Activated naive CD8-positive, alpha-beta T cell treated with anti-CD3 and anti-CD28 coated beads for 36 hours (primary cell): ENCODE measurements around the gene ECM1. TPM values are rescaled to one million over a fixed set of nuclear protein-coding genes. Genes with fewer than 3 reads are reported as not detected.

Experiments
- DNase-seq: peaks from one replicate; pipeline ENCODE4 v3.0.0; 2021
- H3K27ac Mint-ChIP-seq: one replicate; pipeline ENCODE4 v1.8.0; 2022; ENCODE audit warnings: mild to moderate bottlenecking, moderate library complexity, mixed read lengths
- H3K27me3 Mint-ChIP-seq: one replicate; pipeline ENCODE4 v1.8.0; 2022; ENCODE audit warnings: mild to moderate bottlenecking, mixed read lengths
- H3K36me3 Mint-ChIP-seq: one replicate; pipeline ENCODE4 v1.8.0; 2021; ENCODE audit warnings: mild to moderate bottlenecking, mixed read lengths
- H3K4me1 Mint-ChIP-seq: one replicate; pipeline ENCODE4 v1.8.0; 2021; ENCODE audit warnings: mixed read lengths
- H3K4me3 Mint-ChIP-seq: one replicate; pipeline ENCODE4 v1.8.0; 2022; ENCODE audit warnings: mild to moderate bottlenecking, moderate library complexity, mixed read lengths
- H3K9me3 Mint-ChIP-seq: one replicate; pipeline ENCODE4 v1.8.0; 2022; ENCODE audit warnings: mixed read lengths
- total RNA-seq, 2 experiments: library from RNA; stranded (reverse); gene quantifications; one replicate each; pipeline ENCODE4 v1.2.3, GENCODE V29; 2021

The ECM1 gene
- total RNA-seq, 2 experiments from 2014 or later = 0.88 to 0.99 TPM

GRCh38 chr1:150548324-150548631 lies 40.4 kb downstream of the ECM1 start:
- DNase-seq = no peak
- no peaks in the 10 kb centered on the region for H3K9me3 Mint-ChIP-seq
- H3K4me3 Mint-ChIP-seq = peak overlapping the region; percentile 72
- peaks cover 65% of the 10 kb centered on the region for H3K27me3 Mint-ChIP-seq
- H3K4me1 Mint-ChIP-seq = peaks cover 18% of the 10 kb centered on the region
- H3K36me3 Mint-ChIP-seq = no peaks in the 10 kb centered on the region
- H3K27ac Mint-ChIP-seq = no peak overlapping the region

GRCh38 chr1:150548632-150549495 lies 41.0 kb downstream of the ECM1 start, which contains the start of gene ADAMTSL4:
ADAMTSL4 (plus strand) TSS chr1:150549408; CDS start chr1:150552289, 2,881 bp downstream.
- Mint-ChIP-seq H3K27ac (no peak within 1 kb of the TSS), H3K4me3 (peak within 1 kb of the TSS; percentile 73), H3K36me3 (no peaks in the 10 kb centered on the region), H3K4me1 (peaks cover 18% of the 10 kb centered on the region), H3K9me3 (no peaks in the 10 kb centered on the region), H3K27me3 (peaks cover 60% of the 10 kb centered on the region)
- peak; percentile 61 for DNase-seq

GRCh38 chr1:150549496-150550221 lies 41.8 kb downstream of the ECM1 start:
- no peak for DNase-seq
- Mint-ChIP-seq H3K4me1 (peaks cover 18% of the 10 kb centered on the region), H3K9me3 (no peaks in the 10 kb centered on the region), H3K27me3 (peaks cover 53% of the 10 kb centered on the region), H3K27ac (no peak overlapping the region), H3K36me3 (no peaks in the 10 kb centered on the region), H3K4me3 (peak overlapping the region; percentile 73)

GRCh38 chr1:150550222-150551050 lies 42.5 kb downstream of the ECM1 start:
- Mint-ChIP-seq H3K36me3 (no peaks in the 10 kb centered on the region), H3K9me3 (no peaks in the 10 kb centered on the region), H3K4me3 (no peak overlapping the region), H3K27ac (no peak overlapping the region), H3K27me3 (peaks cover 50% of the 10 kb centered on the region), H3K4me1 (peaks cover 18% of the 10 kb centered on the region)
- no peak for DNase-seq

- peaks cover 45% of the 10 kb centered on the region for H3K27me3 Mint-ChIP-seq
- H3K4me3 Mint-ChIP-seq = no peak overlapping the region
- no peak for DNase-seq
- no peaks in the 10 kb centered on the region for H3K36me3 Mint-ChIP-seq
- H3K27ac Mint-ChIP-seq = no peak overlapping the region
- H3K4me1 Mint-ChIP-seq = peaks cover 18% of the 10 kb centered on the region
- no peaks in the 10 kb centered on the region for H3K9me3 Mint-ChIP-seq
Observed at GRCh38 chr1:150551051-150551783, 43.3 kb downstream of the ECM1 start.

- Mint-ChIP-seq H3K9me3 (no peaks in the 10 kb centered on the region), H3K27ac (no peak overlapping the region), H3K27me3 (peaks cover 40% of the 10 kb centered on the region), H3K36me3 (no peaks in the 10 kb centered on the region), H3K4me1 (peaks cover 18% of the 10 kb centered on the region), H3K4me3 (no peak overlapping the region)
- no peak for DNase-seq
Observed at GRCh38 chr1:150551784-150552127, 43.8 kb downstream of the ECM1 start.

- H3K36me3 Mint-ChIP-seq = no peaks in the 10 kb centered on the region
- H3K4me1 Mint-ChIP-seq = peaks cover 18% of the 10 kb centered on the region
- peaks cover 35% of the 10 kb centered on the region for H3K27me3 Mint-ChIP-seq
- H3K9me3 Mint-ChIP-seq = no peaks in the 10 kb centered on the region
- H3K4me3 Mint-ChIP-seq = no peak overlapping the region
- no peak overlapping the region for H3K27ac Mint-ChIP-seq
- no peak for DNase-seq
Observed at GRCh38 chr1:150552128-150552910, 44.4 kb downstream of the ECM1 start.

- no peaks in the 10 kb centered on the region for H3K9me3 Mint-ChIP-seq
Observed at GRCh38 chr1:150552911-150553289, 45.0 kb downstream of the ECM1 start.

GRCh38 chr1:150553392-150554085 lies 45.6 kb downstream of the ECM1 start:
- Mint-ChIP-seq H3K4me3 (no peak overlapping the region), H3K27me3 (peaks cover 27% of the 10 kb centered on the region), H3K9me3 (no peaks in the 10 kb centered on the region), H3K36me3 (no peaks in the 10 kb centered on the region), H3K4me1 (peaks cover 15% of the 10 kb centered on the region), H3K27ac (no peak overlapping the region)
- DNase-seq = no peak

More at GRCh38 chr1:150552911-150553289, 45.0 kb downstream of the ECM1 start:
- Mint-ChIP-seq H3K4me1 (peaks cover 18% of the 10 kb centered on the region), H3K36me3 (no peaks in the 10 kb centered on the region), H3K4me3 (no peak overlapping the region), H3K27me3 (peaks cover 33% of the 10 kb centered on the region), H3K27ac (no peak overlapping the region)
- no peak for DNase-seq

- Mint-ChIP-seq H3K4me1 (peaks cover 14% of the 10 kb centered on the region), H3K36me3 (no peaks in the 10 kb centered on the region), H3K9me3 (no peaks in the 10 kb centered on the region), H3K27ac (no peak overlapping the region), H3K4me3 (no peak overlapping the region), H3K27me3 (peaks cover 27% of the 10 kb centered on the region)
- DNase-seq = no peak
Observed at GRCh38 chr1:150554086-150554452, 46.2 kb downstream of the ECM1 start.

- Mint-ChIP-seq H3K36me3 (no peaks in the 10 kb centered on the region), H3K4me3 (no peak overlapping the region), H3K9me3 (no peaks in the 10 kb centered on the region), H3K27ac (no peak overlapping the region), H3K27me3 (peaks cover 16% of the 10 kb centered on the region), H3K4me1 (peaks cover 18% of the 10 kb centered on the region)
- DNase-seq = no peak
Observed at GRCh38 chr1:150555198-150555970, 47.5 kb downstream of the ECM1 start.

GRCh38 chr1:150555971-150556865 lies 48.3 kb downstream of the ECM1 start:
- H3K36me3 Mint-ChIP-seq = no peaks in the 10 kb centered on the region
- no peak overlapping the region for H3K4me3 Mint-ChIP-seq
- peaks cover 21% of the 10 kb centered on the region for H3K4me1 Mint-ChIP-seq
- no peak for DNase-seq
- H3K27me3 Mint-ChIP-seq = peaks cover 8% of the 10 kb centered on the region
- no peak overlapping the region for H3K27ac Mint-ChIP-seq
- no peaks in the 10 kb centered on the region for H3K9me3 Mint-ChIP-seq
